ENCODE measurements around the gene VTI1A. TPM values are rescaled to one million over a fixed set of nuclear protein-coding genes. Genes with fewer than 3 reads are reported as not detected.

VTI1A gene
- polyA plus RNA-seq, 1 donor: 26.2 TPM

DNA sequence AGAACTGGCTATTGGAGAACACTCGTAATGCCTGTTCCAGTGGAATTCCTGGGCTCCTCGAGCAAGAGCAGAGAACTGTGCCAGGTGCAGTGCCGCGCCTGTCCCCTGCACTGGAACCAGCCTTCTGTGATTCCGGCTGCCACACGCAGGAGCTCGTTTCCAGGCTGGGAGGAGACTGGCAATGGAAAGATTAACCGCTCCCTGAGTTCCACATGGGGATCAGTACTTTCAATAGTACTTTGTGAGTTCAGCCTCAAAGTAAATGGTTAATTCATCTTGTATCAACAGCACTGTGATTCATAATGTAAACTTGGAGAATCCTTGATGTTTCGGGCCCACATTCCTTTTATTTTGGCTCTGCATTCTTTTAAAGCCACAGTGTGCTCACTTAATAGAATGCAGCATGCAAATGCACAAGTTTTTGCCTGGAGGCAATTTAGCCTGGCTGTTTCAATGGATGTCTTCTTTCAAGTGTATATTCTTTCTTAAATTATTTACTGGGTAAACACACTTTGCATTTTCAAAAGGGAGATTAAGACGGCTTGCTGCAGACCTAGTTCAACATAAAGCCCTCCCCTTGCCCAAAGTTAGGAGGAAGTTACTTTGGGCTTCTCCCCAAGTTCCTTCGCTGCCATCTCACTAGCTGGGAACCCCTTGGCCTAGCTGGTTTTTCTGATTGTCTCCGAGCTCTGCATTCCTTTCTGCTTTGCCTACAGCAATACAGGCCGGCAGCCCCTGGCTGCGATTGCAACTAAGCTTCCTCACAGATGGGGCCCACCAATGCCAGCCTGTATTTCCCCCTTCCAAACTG, 364.9 kb downstream of the VTI1A start:
- DNase-seq: no peak

DNA sequence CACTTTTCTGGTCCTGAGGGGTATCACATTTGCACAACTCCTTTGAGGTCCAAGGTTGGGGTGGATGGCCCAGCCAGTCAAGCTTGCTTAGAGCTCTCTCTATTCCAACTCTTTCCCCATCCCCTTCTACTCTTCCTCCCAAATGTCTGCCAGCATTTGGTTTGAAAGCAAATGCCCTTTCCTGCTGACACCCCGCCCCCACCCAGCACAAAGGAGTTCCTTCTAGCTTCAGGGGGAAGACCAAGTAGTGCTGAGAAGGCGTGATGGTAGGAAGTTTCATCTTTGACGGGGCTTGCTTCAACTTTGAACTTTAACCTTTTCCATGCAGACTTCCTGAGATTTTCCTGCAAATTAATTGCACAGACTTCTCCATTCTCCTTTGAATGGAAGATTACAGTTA, 365.6 kb downstream of the VTI1A start:
- no peak for DNase-seq

DNA sequence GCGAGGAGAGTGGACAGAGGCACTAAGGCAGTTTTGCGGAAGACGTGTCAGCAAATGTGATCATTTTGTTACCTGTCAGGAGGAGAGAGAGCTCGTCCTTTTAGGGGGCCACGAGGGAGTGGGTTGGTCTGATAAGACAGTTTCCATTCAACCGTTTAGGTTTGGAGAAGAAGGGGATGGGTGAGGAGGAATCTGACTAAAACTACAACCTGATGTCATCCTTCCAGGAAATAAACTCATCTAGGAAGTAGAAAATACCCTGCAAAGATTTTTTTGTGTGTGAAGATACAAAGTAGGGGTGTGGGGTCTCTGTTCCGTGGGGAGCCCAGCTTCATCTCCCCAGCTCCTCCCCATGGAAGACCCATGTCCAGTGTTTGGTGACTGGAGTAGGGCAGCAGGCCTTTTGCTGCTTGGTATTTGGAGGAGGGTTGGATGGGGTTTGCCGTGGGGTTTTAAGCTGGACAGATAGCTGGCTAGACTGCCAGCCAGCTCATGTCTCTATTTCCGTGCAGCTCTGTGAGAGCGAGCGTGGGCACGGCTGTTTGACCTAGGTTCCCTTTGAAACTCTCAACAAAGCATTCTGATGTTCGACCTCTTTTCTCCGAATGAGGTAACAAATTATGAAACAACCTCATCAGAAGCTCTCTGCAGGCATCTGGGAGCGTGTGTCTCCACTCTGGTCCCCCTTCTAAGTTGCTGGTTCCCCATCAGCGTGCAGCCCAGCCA, 367.0 kb downstream of the VTI1A start:
- DNase-seq: no peak

DNA sequence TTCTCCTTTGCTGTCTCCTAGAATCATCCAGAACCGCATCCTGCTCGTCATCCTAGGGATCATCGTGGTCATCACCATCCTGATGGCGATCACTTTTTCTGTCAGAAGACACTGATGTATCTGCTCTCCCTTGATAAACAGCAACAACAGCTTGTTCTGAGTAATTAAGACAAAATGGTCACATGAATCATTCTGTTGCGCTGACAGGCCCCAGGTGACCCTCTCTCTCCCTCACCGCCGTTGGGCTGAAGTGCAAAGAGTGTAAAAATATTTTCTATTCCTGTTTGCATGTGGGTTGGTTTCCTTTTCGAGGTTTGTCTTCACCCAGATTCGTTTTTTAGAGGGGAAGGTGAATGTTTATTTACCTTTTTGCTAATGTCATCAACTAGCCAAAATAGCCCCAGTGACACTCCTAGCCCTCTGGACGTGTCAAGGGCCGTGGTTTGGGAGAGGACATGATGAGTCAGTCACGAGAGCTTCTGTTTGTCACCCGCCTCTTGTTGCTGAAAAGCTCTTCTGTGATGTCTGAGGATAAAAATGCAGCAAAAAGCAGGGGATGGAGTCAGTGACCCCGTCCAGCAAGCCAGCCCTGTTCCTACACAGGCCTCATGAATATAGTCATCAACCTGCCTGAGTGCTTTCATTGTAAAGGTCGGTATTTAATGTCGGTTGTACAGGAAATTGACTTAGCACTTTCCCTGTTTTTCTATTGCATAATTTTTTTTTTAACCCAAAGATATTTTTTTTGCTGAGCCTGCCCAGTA, 368.4 kb downstream of the VTI1A start:
- DNase-seq: no peak

DNA sequence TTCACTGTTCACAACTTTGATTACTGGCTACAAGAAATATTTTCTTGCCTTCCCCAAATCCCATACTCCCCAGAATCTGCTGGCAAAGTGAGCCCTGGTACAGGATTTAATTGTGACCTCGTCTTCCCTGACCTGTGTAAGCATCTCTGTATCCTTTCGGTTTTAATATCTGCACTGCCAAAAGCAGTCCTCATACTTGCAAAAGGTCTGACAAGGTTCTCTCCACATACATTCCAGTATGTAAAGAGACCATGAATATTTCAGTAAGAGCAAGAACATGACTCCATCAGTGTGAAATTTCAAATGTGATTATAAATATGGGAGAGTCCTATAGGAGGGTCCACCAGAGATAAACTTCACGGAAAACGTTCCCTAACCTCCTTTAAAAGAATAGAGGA, 369.0 kb downstream of the VTI1A start:
- no peak for DNase-seq

DNA sequence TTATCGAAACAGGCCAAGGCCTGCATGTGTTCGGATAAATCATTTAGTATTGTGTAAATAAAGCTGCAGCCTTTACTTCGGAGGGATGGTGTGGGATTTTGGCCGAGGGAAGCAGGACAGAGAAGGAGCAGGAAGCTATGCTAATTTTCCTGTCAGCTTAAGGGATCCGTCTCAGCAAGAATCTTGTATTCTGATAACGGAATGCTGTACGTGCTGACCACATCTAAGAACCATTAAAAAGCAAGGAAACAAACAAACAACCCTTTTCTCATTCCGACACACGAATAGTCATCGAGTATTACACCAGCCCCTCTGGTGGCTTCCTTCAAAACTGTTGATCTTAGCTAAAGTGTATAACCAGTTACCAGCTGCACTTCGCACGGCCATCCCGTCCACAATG, 369.9 kb downstream of the VTI1A start:
- DNase-seq: no peak

DNA sequence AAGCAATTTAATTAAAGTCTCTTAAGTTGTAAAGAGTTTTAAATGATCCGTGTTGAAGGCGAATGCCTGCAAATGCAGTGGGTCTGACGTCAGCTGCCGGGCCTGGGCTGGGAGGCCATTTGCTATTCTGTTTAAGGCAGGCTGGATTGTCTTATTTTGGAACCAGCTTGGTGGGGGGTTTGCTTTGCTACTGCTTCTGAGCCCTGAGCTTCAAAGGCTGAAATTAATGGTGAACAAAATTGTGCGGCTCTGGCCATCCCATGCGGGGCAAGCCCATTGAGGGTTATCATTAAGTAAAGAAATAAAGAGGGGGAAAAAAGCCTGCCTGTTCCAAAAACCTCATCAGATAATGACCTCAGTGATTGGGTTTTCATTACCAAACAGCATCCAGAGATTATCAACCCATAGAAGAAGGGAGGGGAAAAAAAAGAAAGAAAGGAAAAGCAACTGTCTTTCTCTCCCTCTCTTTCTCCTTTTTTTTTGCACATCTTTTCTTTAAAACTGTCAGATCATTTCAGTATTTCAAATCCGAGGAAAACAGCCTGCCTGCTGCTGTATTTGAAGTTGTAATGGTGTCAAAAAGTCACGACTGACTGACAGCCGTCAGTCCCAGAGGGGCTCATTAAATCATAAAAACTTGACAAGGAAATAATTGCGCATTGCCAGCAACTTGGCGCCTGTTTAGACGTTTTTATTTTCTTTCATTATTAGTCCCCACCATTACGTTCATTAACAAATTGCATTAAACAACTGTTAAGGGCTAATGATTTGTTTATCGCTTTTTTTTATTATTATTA, 371.2 kb downstream of the VTI1A start:
- no peak for DNase-seq

DNA sequence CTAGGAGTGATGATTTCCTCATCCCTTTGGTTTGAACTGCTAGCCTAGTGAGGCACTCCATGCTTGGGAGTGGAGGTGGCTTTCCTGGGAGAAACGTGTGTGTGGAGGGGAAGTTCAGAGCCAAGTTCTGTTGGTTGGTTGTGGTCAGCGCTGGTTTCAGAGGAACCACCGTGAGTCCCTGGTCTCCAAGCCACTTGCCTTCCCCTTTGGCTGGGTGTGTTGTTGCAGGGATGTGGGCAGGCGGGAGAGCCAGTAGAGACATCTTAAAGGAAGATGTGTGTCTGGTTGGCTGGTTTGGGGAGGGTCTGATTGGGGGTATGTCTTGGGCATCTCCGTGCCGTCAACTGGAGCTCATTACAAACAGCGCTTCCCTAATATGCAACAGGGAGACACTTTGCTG, 372.2 kb downstream of the VTI1A start:
- no peak for DNase-seq

DNA sequence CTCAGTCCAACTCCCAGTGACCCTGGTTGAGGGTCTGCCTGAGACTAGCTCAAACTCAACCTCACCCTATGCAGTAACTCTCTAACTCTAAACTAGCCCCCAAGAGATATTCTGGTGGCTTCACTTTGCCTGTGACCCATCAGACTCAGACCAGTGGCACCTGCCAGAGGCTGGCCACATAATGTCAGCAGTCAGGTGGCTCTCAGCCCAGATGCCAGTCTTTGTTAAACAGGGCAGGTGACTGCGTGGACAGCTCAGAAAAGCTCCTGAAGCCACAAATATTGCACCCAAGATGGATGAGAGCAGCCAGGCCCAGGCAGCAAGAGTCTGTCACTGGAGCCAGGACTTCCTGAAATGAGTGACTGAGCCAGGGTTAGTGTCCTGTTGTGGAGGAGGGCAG, 373.3 kb downstream of the VTI1A start:
- DNase-seq: no peak

DNA sequence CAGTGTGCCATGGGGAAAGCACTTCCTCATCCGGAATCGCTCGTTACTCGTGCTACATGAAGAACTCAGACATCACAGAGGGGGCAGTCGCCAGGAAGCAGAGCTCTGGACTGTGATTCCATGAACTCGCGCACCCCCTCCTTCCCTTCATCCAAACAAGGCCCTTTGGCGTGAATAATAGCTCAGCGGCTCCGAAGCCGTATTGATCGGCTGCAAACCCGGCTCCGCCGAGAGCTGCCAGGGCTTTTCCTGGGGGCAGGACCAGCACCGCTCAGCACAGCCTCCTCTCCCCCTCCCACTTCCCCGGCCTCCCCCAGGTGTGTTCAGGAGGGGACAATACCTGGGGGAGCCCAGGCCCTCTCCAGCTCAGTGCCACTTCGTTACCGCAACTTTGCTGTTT, 374.0 kb downstream of the VTI1A start:
- no peak for DNase-seq

DNA sequence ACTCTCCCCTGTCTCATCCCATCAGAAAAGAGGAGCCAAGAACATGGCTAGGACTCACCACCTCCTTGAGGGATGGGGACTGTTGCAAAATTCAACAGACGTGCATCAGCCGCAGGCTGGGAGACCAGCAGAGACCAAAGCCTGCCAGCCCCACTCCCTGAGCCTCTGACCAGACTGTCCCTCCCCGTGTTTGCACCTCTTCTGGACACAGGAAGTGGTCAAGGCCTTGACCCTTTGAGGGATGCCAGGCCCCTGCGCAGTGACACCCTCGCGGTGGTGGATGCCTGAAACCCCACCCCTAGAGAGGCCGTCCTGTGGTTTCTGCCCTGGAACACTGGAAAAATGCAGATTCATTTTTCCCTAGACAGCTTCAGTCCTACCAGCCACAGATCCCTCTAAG, 374.6 kb downstream of the VTI1A start:
- no peak for DNase-seq

DNA sequence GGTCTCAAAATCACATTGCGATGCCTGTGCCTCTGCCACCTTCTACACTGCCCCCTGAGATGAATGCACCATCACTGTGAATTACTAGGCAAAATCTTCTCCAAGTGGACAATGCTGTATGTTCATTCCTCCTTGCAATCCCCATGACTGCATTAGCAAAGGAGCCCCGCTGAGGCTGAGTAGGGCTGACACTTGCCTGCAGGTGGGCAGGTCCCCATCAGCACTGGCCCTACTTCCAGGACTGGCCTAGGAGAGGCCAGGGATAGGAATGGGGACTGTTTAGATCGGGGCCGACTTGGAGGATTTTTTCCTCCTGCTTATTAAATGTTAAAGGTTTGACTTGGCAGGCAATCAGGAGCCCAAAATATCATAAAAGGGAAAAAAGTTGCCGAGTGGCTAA, 376.0 kb downstream of the VTI1A start:
- no peak for DNase-seq

DNA sequence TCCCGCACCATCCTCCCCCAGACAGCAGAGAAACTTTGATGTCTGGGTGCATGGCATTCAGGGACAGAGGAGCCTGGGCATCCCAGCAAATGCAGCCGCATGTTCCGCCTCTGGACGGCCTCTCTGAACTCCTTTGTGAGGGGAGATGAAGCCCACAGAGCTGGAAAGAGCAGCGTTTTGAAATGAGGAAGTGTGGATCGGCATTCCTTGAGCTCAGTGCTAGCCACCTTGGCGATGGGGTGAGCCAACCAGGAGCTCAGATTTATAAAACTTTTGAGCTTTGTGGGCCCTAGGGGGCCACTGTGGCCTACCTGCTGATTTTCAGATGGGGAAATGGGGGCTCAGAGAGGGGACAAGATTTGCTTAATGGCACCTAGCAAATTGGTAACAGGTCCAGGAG, 376.6 kb downstream of the VTI1A start:
- DNase-seq: no peak

DNA sequence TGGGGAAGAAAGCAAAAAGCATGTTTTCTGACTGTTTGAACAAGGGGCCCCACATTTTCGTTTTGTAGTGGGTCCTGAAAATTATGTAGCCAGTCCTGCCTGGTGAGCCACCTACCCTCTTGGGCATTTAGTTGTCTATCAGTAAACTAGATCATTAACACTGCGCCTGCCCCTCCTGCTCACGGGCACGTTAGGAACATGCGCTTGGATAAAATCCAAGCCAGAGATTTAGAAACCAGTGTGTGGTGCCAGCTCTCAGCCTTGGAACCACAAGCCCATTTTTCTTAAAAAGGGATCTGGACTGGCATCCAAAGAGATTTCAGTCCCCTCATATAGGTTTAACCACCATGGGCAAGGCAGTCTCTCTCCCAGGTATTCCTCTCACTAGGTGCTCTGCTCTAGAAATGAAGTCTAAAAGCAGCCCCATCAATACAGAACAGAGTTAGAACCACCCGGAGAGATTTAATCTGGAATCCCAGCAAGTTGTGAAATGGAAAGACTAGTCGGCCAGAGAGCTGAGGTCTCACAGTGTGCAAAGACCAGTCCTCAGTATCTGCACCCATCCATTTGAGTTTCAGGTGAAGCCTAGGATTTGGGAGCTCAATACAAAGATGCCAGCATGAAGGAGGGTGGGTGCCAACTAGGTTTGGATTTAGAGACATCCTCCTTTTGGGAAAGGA, 379.1 kb downstream of the VTI1A start:
- no peak for DNase-seq

DNA sequence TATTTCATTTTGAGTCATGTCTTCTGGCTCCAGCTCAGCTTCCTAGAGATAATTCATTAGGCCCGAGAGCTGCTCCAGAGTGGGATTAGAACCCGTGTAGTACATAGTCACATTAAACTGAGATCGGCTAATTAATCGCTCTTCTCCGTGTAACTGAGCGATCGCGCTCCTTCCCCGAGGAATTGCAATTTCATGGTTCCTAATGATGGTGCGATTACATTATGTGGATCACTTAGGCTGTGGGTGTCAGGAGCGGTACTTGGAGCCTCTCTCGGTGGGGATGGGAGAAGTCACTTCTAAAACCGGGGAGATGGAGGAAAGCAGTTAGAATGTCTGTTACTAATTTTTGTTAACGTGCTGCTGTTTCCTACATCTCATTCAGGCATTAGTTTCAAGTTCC, 380.1 kb downstream of the VTI1A start:
- no peak for DNase-seq

DNA sequence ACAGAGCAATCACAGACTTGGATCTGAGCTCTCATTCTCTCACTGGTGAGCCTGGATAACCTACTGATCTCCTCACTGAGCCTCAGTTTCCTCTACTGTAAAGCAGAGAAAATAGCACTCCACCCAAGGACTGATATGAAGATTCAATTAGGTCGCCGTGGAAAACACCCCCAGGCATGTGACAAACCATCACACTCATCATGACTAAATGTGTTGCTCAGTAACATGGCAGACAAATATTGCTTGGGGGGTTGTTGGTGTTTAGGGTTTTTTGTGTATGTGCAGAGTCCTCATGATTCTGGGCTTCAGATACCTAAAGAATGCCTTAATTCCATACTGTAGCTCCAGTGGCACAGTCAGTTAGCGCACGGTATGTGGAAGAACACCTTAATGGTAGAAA, 380.9 kb downstream of the VTI1A start:
- DNase-seq: no peak

DNA sequence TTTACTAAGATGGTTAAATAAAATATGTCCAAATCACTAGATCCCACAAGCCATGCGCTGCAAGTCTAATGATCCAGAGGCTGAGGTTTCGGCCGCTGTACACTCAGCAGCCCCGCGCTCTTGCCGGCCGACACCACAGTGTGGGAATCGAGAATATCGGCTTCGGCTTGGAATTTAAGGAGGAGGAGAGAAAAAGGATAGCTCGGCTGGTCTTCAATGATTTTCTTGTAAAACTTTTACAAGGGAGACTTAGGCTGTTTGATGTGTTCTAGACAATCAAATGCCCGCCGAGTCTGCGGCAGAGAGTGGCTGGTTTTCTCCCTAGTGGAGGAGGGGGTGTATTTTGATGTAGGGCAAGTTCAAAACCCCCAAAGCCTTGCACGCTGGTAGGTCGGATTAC, 384.8 kb downstream of the VTI1A start:
- DNase-seq: no peak

DNA sequence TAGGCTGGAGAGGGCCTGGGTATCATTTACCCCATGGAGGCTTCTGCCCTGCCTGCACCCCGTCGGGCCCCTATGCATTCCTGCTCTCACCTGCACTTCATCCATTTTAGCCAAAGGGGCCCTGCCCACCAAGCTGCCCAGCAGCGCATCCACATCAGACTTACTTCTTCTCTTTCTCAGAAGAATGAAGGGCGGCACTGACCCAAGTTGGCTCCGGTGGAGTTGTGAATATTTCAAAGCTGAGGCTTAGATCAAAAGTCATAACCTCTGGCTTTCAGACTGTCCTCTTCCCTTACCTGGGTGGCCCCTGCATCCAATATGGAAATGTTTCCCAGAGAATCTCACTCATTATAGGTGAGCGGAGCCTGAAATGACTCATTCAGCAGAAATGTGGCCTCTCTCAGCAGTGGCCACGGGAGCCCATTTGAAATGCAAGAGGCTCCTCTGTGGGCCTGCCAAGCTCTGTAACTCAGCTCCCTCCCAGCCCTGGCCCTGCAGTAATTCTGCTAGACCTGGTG, 385.4 kb downstream of the VTI1A start:
- no peak for DNase-seq

DNA sequence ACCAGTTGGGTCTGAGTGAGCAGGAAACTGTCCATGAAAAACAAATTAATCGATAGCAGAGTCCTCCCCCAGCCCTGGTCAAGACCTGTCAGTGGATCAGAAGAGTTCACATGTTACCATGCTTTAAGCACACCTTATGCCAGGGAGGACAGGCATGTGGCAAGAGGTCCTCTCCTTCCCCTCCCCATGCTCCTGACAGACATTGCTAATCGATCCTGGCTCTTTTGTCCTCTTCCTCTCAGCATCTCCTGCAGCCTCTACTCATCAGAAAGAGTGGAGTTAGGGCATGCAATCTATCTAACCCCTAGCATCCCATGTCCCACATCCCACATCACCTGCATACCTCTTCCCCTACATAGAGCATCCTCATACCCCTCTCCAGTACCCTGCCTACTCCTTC, 385.9 kb downstream of the VTI1A start:
- no peak for DNase-seq

DNA sequence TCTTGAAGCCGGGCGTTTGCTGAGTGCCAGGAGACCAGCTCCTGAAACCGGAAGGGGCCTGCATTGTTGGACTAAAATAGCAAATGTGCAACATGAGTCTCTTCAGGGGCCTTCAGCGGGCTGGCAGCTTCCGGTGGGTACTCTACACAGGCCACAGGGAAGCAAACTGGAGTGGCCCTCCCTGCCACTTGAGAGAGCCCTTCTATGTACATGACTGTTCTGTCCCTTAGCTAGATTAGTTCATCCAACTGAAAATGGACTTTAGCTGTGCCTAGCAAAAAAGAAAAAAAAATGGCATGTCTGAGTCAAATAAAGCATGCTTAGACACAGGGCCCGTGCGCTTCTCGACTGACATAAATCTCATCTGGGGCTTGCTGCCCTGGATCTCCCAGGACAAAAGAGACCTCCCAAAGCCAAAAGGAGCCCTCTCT, 387.8 kb downstream of the VTI1A start:
- no peak for DNase-seq

DNA sequence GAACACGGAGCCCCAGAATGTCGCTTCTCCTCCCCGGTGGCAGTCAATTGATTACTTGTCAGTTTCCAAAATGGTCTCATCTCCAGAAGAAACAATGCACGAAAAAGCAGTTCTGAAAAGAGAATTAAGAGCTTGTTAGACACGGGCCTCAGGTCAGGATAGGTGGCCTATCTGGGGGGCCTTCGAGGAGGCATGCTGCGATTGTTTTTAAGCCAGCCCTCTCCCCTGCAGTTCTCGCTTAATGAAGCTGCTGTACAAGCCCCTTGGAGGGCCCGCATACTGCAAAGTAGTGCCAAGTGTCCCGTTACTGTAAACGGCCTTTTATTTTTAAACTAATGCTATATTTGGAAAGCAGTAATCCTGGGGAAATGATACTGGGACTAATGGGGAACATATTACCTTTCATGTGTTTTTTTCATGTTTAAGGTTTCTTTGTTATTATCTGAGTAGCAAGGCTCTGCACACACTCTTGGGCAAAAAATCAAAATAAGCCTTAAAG, 388.3 kb downstream of the VTI1A start:
- no peak for DNase-seq
